Measurements from ENCODE around the gene FOXL3.

Gene FOXL3

GRCh38 chr7:280461-280860 lies 9.5 kb upstream of the FOXL3 start:
- ChIA-PET CTCF (interaction anchor here (0.7 kb wide), 1 partner anchor 14 kb away, joined by 3 read pairs; no protein-coding TSS in a partner anchor), POLR2A (no interaction called here)
- TF ChIP-seq ZNF747 (tag by site-specific recombination; IDR thresholded peaks at IDR 0.05) (no peak), ZNF513 (tag by site-specific recombination; IDR thresholded peaks at IDR 0.05) (no peak), ZNF138 (tag by site-specific recombination; IDR thresholded peaks at IDR 0.05; ENCODE audit: borderline replicate concordance) (no peak), ZNF830 (tag by site-specific recombination; IDR thresholded peaks at IDR 0.05; ENCODE audit: low read depth) (no peak), ZNF214 (tag by site-specific recombination; IDR thresholded peaks at IDR 0.05; ENCODE audit: borderline replicate concordance) (no peak), ZNF394 (tag by site-specific recombination; IDR thresholded peaks at IDR 0.05; ENCODE audit: borderline replicate concordance) (no peak), ZNF610 (tag by site-specific recombination; IDR thresholded peaks at IDR 0.05; ENCODE audit: borderline replicate concordance) (no peak), ZNF48 (tag by site-specific recombination; IDR thresholded peaks at IDR 0.05) (no peak), ZNF600 (tag by site-specific recombination; IDR thresholded peaks at IDR 0.05) (no peak), PRDM4 (tag by site-specific recombination; IDR thresholded peaks at IDR 0.05) (no peak), ZNF302 (tag by site-specific recombination; IDR thresholded peaks at IDR 0.05; ENCODE audit: low read depth) (no peak), ZNF658 (tag by site-specific recombination; IDR thresholded peaks at IDR 0.05) (no peak), GLI2 (tag by site-specific recombination; IDR thresholded peaks at IDR 0.05; ENCODE audit: borderline replicate concordance, low read depth) (no peak), ZNF146 (tag by site-specific recombination; IDR thresholded peaks at IDR 0.05) (no peak), ZNF530 (tag by site-specific recombination; IDR thresholded peaks at IDR 0.05; ENCODE audit: low read depth) (no peak)
- TF ChIP-seq, protein P1, sequence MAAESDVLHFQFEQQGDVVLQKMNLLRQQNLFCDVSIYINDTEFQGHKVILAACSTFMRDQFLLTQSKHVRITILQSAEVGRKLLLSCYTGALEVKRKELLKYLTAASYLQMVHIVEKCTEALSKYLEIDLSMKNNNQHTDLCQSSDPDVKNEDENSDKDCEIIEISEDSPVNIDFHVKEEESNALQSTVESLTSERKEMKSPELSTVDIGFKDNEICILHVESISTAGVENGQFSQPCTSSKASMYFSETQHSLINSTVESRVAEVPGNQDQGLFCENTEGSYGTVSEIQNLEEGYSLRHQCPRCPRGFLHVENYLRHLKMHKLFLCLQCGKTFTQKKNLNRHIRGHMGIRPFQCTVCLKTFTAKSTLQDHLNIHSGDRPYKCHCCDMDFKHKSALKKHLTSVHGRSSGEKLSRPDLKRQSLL (tag by site-specific recombination; IDR thresholded peaks at IDR 0.05), result no peak
- no peak overlapping the region for H3K4me3 ChIP-seq (ENCODE audit: low read depth, low read length)
- H3K36me3 ChIP-seq (ENCODE audit: control insufficient read depth in 2 of 2, insufficient read depth in 1 of 2, low read length in 2 of 2), result no peaks in the 10 kb centered on the region
- no peaks in the 10 kb centered on the region for H3K9me3 ChIP-seq (ENCODE audit: control insufficient read depth, insufficient read depth, low read depth, low read length)
- no peaks in the 10 kb centered on the region for H3K4me1 ChIP-seq (ENCODE audit: control insufficient read depth, insufficient read depth, low read length)
- H3K27ac ChIP-seq (ENCODE audit: extremely low read depth, low read depth, low read length), result no peak overlapping the region

DNA sequence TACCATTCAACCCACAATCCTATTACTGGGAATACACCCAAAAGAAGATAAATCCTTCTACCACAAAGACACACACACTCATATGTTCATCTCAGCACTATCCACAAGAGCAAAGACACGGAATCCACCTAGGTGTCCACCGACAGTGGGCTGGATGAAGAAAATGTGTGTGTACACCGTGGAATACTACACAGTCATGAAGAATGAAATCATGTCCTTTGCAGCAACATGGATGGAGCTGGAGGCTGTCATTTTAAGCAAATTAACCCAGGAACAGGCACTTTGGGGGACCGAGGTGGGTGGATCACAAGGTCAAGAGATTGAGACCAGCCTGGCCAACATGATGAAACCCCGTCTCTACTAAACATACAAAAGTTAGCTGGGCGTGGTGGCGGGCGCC lies 8.3 kb upstream of the FOXL3 start:
- H3K36me3 ChIP-seq (ENCODE audit: control insufficient read depth in 2 of 2, insufficient read depth in 1 of 2, low read length in 2 of 2), result no peaks in the 10 kb centered on the region
- CTCF ChIA-PET, result no interaction called here
- POLR2A ChIA-PET, result no interaction called here

GRCh38 chr7:282621-283020 lies 7.3 kb upstream of the FOXL3 start:
- no peak overlapping the region for H3K4me3 ChIP-seq (ENCODE audit: low read depth, low read length)
- no peaks in the 10 kb centered on the region for H3K9me3 ChIP-seq (ENCODE audit: control insufficient read depth, insufficient read depth, low read depth, low read length)
- no peaks in the 10 kb centered on the region for H3K4me1 ChIP-seq (ENCODE audit: control insufficient read depth, insufficient read depth, low read length)
- H3K27ac ChIP-seq (ENCODE audit: extremely low read depth, low read depth, low read length), result no peak overlapping the region
- ChIA-PET CTCF (no interaction called here), POLR2A (no interaction called here)
- TF ChIP-seq ZNF19 (tag by site-specific recombination; IDR thresholded peaks at IDR 0.05; ENCODE audit: low read depth) (no peak), KLF9 (tag by site-specific recombination; IDR thresholded peaks at IDR 0.05; ENCODE audit: low read depth) (no peak), ZIC2 (tag by site-specific recombination; IDR thresholded peaks at IDR 0.05) (no peak)
- no peaks in the 10 kb centered on the region for H3K36me3 ChIP-seq (ENCODE audit: control insufficient read depth in 2 of 2, insufficient read depth in 1 of 2, low read length in 2 of 2)

More for the DNA sequence above, 8.3 kb upstream of the FOXL3 start:
- no peaks in the 10 kb centered on the region for H3K4me1 ChIP-seq (ENCODE audit: control insufficient read depth, insufficient read depth, low read length)
- H3K27ac ChIP-seq (ENCODE audit: extremely low read depth, low read depth, low read length), result no peak overlapping the region
- TF ChIP-seq ZNF140 (tag by site-specific recombination; IDR thresholded peaks at IDR 0.05) (no peak), MEIS1 (CRISPR knock-in tag; IDR thresholded peaks at IDR 0.05; ENCODE audit: borderline replicate concordance) (no peak), ZNF785 (tag by site-specific recombination; IDR thresholded peaks at IDR 0.05) (no peak), ZNF146 (tag by site-specific recombination; IDR thresholded peaks at IDR 0.05) (peak; percentile 88)
- H3K4me3 ChIP-seq (ENCODE audit: low read depth, low read length), result no peak overlapping the region
- no peaks in the 10 kb centered on the region for H3K9me3 ChIP-seq (ENCODE audit: control insufficient read depth, insufficient read depth, low read depth, low read length)
